GM12878 (cell line): Measurements from ENCODE around the gene TM4SF4.

Experiments
- ASH2L ChIP-seq: fragments of 300-600, 200-600 bp; sonication (generic); IDR thresholded peaks from 2 replicates; pipeline ENCODE4 v1.6.1; 2017; ENCODE audit warnings: low read depth, mild to moderate bottlenecking, borderline replicate concordance
- CBX5 ChIP-seq: sonication (generic); IDR thresholded peaks from 2 replicates; pipeline ENCODE4 v1.6.1; 2016; ENCODE audit warnings: low read depth, moderate library complexity, mild to moderate bottlenecking, inconsistent platforms
- CHD2 ChIP-seq: IDR thresholded peaks from 2 replicates; pipeline ENCODE4 v1.6.1; 2011; ENCODE audit warnings: low read depth, low read length, improper control_type of control experiment, borderline replicate concordance
- EP300 ChIP-seq, 2 experiments: fragments of 150-350 bp in 1 of 2; IDR thresholded peaks; 2 replicates each; pipeline ENCODE4 v1.6.1; 2011 to 2012; ENCODE audit warnings: low read depth in 2 of 2, low read length in 2 of 2, borderline replicate concordance in 1 of 2, improper control_type of control experiment in 1 of 2, inconsistent platforms in 1 of 2; ENCODE audit not compliant: control insufficient read depth in 1 of 2
- EZH2 ChIP-seq: IDR thresholded peaks from 2 replicates; pipeline ENCODE4 v1.6.1; 2012; ENCODE audit warnings: low read depth, mild to moderate bottlenecking, control low read depth, inconsistent platforms, low read length, borderline replicate concordance; ENCODE audit not compliant: control insufficient read depth
- FOXM1 ChIP-seq: IDR thresholded peaks from 2 replicates; pipeline ENCODE4 v1.6.1; 2012; ENCODE audit warnings: low read depth, mild to moderate bottlenecking, inconsistent platforms, low read length, moderate library complexity
- POLR2A ChIP-seq: IDR thresholded peaks from 2 replicates; pipeline ENCODE4 v1.6.1; 2011; ENCODE audit warnings: low read depth, mild to moderate bottlenecking, low read length
- STAT1 ChIP-seq: fragments of 450-650 bp; conservative IDR thresholded peaks from 2 replicates; pipeline ENCODE4 v1.6.1; 2014; ENCODE audit warnings: antibody characterized with exemption, mild to moderate bottlenecking
- SUPT20H ChIP-seq: IDR thresholded peaks from 2 replicates; pipeline ENCODE4 v1.6.1; 2011; ENCODE audit warnings: low read depth, mild to moderate bottlenecking, low read length, moderate library complexity, borderline replicate concordance; ENCODE audit not compliant: control insufficient read depth
- TF ChIP-seq, protein P1 (sequence below): IDR thresholded peaks from 2 replicates; pipeline ENCODE4 v1.6.1; 2012; ENCODE audit warnings: low read depth, low read length, improper control_type of control experiment
- TF ChIP-seq, protein P2 (sequence below): IDR thresholded peaks from 2 replicates; pipeline ENCODE4 v1.6.1; 2011; ENCODE audit warnings: mild to moderate bottlenecking, low read depth, low read length, moderate library complexity; ENCODE audit not compliant: insufficient replicate concordance
- TF ChIP-seq, protein P3 (sequence below): fragments of 450-650 bp; IDR thresholded peaks from 2 replicates; pipeline ENCODE4 v1.6.1; 2014; ENCODE audit warnings: mild to moderate bottlenecking
- TF ChIP-seq, protein P4 (sequence below), 3 experiments: IDR thresholded peaks in 2 of 3; conservative IDR thresholded peaks in 1 of 3; 2 replicates each; pipeline ENCODE4 v1.5.1; 2011; ENCODE audit warnings: low read depth in 3 of 3, low read length in 3 of 3, mild to moderate bottlenecking in 3 of 3, control low read depth in 2 of 3, moderate library complexity in 2 of 3, inconsistent platforms in 1 of 3, mixed read lengths in 1 of 3; ENCODE audit not compliant: control insufficient read depth in 2 of 3, insufficient read depth in 1 of 3; ENCODE audit errors: extremely low read depth in 1 of 3
- TF ChIP-seq, protein P5 (sequence below): IDR thresholded peaks from 2 replicates; pipeline ENCODE4 v1.6.1; 2012; ENCODE audit warnings: mild to moderate bottlenecking, low read depth, low read length

DNA sequence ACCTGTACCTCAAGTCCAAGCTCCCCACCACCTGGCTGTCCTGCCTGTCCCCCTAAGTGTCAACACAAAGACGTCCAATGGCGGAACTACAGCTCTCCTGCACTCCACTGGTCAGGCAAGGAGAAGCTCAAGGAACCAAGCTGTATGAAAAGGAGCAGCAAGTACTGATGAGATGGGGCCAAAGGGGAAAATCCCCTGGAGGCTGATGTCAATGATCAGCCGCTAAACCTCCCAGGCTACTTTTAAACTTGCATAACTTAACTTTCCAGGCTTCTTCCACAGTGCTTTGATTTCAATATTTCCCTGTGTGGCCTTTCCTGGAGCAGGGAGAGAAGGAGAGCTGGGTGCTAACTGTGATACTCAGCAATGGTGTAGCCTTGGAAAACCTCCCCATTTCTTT lies 35.0 kb downstream of the TM4SF4 start:
- TF ChIP-seq POLR2A (no peak), CHD2 (no peak), FOXM1 (no peak), SUPT20H (no peak), EP300 (IDR thresholded peaks at IDR 0.05; ENCODE audit: borderline replicate concordance in 1 of 2, control insufficient read depth in 1 of 2, low read depth in 2 of 2, low read length in 2 of 2) (no peak), ASH2L (no peak), STAT1 (no peak), EZH2 (no peak), CBX5 (no peak)
- TF ChIP-seq, protein P1, sequence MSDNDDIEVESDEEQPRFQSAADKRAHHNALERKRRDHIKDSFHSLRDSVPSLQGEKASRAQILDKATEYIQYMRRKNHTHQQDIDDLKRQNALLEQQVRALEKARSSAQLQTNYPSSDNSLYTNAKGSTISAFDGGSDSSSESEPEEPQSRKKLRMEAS, result no peak
- TF ChIP-seq, protein P2, sequence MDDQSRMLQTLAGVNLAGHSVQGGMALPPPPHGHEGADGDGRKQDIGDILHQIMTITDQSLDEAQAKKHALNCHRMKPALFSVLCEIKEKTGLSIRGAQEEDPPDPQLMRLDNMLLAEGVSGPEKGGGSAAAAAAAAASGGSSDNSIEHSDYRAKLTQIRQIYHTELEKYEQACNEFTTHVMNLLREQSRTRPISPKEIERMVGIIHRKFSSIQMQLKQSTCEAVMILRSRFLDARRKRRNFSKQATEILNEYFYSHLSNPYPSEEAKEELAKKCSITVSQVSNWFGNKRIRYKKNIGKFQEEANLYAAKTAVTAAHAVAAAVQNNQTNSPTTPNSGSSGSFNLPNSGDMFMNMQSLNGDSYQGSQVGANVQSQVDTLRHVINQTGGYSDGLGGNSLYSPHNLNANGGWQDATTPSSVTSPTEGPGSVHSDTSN, result no peak
- TF ChIP-seq, protein P3, sequence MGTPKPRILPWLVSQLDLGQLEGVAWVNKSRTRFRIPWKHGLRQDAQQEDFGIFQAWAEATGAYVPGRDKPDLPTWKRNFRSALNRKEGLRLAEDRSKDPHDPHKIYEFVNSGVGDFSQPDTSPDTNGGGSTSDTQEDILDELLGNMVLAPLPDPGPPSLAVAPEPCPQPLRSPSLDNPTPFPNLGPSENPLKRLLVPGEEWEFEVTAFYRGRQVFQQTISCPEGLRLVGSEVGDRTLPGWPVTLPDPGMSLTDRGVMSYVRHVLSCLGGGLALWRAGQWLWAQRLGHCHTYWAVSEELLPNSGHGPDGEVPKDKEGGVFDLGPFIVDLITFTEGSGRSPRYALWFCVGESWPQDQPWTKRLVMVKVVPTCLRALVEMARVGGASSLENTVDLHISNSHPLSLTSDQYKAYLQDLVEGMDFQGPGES, result no peak
- TF ChIP-seq, protein P4, sequence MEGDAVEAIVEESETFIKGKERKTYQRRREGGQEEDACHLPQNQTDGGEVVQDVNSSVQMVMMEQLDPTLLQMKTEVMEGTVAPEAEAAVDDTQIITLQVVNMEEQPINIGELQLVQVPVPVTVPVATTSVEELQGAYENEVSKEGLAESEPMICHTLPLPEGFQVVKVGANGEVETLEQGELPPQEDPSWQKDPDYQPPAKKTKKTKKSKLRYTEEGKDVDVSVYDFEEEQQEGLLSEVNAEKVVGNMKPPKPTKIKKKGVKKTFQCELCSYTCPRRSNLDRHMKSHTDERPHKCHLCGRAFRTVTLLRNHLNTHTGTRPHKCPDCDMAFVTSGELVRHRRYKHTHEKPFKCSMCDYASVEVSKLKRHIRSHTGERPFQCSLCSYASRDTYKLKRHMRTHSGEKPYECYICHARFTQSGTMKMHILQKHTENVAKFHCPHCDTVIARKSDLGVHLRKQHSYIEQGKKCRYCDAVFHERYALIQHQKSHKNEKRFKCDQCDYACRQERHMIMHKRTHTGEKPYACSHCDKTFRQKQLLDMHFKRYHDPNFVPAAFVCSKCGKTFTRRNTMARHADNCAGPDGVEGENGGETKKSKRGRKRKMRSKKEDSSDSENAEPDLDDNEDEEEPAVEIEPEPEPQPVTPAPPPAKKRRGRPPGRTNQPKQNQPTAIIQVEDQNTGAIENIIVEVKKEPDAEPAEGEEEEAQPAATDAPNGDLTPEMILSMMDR (IDR thresholded peaks at IDR 0.05 in 2 of 3, conservative IDR thresholded peaks at IDR 0.05 in 1 of 3; ENCODE audit: control insufficient read depth in 2 of 3, extremely low read depth in 1 of 3, insufficient read depth in 1 of 3, low read depth in 3 of 3, low read length in 3 of 3), result no peak
- TF ChIP-seq, protein P5, sequence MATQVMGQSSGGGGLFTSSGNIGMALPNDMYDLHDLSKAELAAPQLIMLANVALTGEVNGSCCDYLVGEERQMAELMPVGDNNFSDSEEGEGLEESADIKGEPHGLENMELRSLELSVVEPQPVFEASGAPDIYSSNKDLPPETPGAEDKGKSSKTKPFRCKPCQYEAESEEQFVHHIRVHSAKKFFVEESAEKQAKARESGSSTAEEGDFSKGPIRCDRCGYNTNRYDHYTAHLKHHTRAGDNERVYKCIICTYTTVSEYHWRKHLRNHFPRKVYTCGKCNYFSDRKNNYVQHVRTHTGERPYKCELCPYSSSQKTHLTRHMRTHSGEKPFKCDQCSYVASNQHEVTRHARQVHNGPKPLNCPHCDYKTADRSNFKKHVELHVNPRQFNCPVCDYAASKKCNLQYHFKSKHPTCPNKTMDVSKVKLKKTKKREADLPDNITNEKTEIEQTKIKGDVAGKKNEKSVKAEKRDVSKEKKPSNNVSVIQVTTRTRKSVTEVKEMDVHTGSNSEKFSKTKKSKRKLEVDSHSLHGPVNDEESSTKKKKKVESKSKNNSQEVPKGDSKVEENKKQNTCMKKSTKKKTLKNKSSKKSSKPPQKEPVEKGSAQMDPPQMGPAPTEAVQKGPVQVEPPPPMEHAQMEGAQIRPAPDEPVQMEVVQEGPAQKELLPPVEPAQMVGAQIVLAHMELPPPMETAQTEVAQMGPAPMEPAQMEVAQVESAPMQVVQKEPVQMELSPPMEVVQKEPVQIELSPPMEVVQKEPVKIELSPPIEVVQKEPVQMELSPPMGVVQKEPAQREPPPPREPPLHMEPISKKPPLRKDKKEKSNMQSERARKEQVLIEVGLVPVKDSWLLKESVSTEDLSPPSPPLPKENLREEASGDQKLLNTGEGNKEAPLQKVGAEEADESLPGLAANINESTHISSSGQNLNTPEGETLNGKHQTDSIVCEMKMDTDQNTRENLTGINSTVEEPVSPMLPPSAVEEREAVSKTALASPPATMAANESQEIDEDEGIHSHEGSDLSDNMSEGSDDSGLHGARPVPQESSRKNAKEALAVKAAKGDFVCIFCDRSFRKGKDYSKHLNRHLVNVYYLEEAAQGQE, result no peak
